HG03060 (cell line): ENCODE results near the gene FABP3.

ENCODE experiments used
- ATAC-seq: cut with Tn5 transposase; IDR thresholded peaks from one replicate; pipeline ENCODE4 v1.9.1; 2021; ENCODE audit warnings: low read depth, moderate number of reproducible peaks; ENCODE audit not compliant: unreplicated experiment

The FABP3 gene

DNA sequence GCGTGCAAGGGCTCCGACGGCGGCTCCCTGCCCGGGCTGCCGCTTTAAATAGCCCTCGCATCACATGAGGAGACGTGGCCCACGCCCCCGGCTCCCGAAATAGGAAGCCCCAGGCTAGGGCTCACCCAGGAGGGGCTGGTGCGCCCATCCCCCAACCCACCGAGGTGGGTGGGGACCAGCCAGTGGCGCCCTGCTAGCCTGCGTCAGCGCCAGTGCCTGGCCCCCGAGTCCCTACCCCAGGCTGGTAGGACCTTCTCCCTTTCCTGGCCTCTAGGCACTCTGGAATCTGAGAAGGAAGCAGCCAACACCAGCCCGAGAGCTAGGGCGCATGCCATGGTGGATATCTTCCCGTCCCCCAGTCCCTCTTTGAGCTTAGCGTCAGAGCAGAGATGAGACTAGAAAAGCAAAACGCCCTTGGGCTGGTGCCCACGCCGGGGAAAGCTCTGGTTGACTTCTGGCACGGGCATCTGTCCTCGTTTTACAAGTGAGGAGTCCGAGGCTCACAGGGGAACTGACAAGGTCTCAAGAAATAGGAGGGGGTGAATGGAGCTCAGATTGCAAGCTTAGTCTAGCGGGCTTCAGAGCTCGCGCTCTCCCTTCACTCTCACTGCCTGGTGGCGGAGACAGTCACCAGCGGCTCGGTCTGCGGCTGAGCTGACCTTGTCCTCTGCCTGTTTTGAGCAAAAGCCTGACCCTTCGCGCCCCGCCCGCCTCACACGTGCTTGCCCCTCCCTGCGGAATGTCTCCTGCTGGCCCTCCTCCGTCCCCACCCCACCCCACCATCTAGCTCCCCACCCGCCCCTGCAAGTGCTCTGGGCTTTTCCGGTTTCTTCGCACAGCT is at the start of gene FABP3:
Gene FABP3 (minus strand): TSS at position 21 of the 841 bp plus-strand sequence. CDS start 62 bp downstream, outside the sequence.
- no peak for ATAC-seq

- no peak for ATAC-seq
Observed at GRCh38 chr1:31421371-31422040, 48.6 kb upstream of the FABP3 start.

DNA sequence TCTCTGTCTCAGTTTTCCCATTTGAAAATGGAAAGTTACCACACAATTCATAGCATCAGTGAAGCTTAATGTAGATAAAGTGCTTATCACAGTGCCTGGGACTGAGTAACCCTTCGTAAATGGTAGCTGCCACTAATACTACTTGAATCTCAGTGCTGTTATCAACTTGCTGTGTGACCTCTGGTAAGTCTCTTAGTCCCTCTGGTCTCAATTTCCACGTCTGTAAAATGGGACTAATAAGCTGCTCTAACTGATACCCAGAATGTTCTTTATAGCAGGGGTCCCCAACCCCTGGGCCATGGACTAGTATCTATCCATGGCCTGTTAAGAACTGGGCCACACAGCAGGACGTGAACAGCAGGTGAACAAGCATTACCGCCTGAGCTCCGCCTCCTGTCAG is 47.8 kb upstream of the FABP3 start:
- no peak for ATAC-seq

DNA sequence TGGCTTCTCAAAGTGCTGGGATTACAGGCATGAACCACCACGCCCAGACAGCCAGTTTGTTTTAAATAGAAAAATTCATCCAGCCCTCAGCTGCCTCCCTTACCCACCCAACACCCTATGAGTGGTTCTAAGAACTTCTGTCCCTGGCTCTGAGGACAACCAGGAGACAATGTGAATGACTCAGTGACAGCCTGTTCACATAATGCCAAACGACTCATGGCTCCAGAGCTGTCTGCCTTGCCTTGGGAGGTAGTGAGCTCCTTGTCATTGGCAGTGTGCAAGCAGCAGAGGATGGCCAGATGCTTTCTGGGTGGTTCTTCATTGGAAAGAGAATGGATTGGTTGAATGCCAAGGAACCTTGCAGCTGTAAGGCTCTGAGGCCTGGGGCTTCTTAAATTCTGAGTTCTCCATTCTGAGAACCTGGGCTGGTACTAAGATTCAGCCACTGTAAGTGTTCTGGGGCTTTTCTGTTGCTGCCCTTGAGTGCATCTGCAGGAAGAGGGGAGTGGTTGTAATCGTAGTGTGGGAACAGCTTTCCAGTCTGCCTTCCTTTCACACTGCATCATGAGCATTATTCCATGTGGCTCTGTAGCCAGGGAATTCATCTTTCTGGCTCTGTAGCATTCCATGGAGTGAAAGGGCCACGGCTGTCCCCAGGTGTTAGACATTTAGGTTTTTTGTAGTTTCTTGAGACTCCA is 45.9 kb upstream of the FABP3 start:
- ATAC-seq: no peak

DNA sequence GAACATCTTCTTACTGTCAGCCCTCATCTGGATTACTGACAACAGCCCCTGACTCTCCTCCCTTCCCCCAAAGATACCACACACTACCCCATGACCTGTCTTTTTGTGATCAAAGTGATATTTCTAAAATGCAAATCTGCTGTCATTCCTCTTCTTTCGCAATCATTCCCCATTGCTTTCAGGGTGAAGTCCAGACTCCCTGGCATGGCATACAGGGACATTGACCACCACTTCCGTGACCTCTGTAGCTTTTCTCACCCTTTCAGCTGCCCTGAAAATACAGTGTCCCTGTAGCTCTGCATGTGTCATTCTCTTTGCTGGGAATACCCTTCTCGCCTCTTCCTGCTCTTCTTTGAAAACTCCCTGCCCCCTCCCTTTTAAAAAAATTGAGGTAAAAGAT is 44.3 kb upstream of the FABP3 start:
- ATAC-seq: no peak

GRCh38 chr1:31416101-31416736 is 43.3 kb upstream of the FABP3 start:
- ATAC-seq: no peak

- no peak for ATAC-seq
Observed at GRCh38 chr1:31415658-31416057, 42.8 kb upstream of the FABP3 start.

DNA sequence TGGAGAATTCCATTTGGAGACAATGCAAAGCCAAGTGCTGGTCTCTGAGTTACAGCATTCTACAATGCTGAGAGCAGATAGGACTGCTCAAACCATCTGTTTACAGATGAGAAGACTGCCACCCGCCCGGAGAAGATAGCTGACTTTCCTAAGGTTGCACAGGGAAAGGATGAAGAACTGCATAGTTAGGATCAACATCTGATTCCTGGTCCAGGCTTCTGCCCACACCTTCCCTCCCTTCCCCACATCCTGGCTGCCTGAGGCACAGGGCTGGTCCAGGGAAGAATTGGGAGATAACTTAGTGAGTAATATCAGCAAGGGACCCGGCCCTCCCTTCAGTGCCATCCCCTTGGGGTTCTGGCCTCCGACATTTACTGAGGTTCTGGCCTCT is 42.1 kb upstream of the FABP3 start:
- no peak for ATAC-seq

DNA sequence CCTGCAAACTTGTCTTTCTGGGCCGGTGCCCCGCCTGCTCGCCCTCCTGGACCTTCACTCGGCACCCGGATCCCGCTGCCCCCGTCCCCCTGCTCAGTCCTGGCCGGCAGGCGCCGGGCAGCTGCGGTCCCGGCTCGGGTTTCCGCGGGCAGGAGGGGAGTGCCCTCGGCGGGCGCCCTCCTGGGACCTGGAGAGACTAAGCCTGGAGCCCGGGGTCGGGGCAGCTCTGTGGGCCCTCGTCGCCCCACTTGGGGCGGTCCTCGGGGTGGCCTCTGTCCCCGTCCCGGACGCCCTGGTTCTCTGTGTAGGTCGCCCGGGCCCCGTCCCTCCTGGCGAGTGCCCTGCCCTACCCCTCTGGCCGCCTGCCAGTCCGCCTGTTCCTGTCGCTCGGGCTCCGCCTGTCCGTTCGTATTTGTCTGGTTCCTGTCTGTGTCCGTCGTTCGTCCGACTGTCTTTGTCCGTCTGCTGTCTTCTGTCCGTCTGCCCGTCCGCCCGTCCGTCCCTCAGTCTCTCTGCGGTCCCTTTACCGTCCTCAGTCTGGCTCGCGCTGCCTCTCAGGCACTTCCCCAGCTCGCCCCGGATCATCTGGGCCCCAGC is 40.6 kb upstream of the FABP3 start:
- ATAC-seq: no peak

DNA sequence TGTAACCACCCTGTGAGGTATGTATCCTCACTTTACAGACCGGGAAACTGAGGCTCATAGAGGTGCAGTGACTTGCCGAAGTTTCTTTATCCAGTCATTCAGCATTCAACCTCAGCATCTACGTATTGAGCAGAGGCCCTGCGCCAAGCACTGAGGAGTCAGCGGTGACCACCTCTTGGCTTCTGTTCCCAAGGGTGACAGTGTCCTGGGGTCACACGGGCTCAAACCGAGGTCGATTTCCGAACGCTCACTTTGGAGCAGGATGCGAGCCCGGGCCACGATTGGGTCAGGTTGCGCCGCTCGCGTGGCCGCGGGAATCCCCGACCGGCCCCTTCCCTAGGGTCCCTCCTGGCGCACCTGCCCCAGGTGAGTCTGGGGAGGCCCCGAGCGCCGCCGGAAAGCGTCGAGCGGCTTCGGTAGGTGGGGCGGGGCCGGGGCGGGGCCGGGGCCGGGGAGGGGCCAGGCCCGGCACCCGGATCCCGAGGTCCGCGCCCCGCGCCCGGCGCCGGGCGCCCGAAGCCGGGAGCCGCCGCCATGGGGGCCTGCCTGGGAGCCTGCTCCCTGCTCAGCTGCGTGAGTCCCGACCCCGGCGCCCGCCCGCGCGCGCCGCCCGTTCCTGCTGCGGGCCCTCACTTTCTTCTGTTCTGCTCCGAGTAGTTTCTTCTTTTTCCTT is 40.0 kb upstream of the FABP3 start, which contains the start of gene SERINC2:
Gene SERINC2 (plus strand): TSS at position 482 of the 673 bp plus-strand sequence. CDS start 53 bp downstream, at position 535.
- no peak for ATAC-seq

DNA sequence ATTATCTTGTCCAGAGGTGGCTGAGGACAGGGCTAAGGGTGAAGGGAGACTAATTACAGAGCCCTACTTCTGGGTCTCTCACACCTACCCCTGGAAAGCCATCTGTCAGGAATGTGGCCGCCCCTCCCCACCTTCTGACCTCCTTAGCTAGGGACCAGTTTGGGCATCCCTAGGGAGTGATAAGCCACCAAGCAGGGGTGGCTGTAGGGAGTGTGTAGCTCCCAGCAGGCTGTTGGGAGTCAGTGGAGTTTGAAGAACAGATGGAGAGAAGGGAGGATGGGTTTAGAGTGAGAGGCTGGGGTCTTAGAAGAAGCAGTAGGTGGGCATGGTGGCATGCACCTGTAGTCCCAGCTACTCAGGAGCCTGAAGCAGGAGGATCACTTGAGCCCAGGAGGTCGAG is 39.3 kb upstream of the FABP3 start:
- ATAC-seq: no peak

- ATAC-seq: no peak
Observed at GRCh38 chr1:31410871-31411270, 38.0 kb upstream of the FABP3 start.

GRCh38 chr1:31409946-31410858 is 37.3 kb upstream of the FABP3 start:
- no peak for ATAC-seq

- ATAC-seq: no peak
Observed at GRCh38 chr1:31408788-31409318, 36.0 kb upstream of the FABP3 start.

- no peak for ATAC-seq
Observed at GRCh38 chr1:31407029-31407626, 34.3 kb upstream of the FABP3 start.

DNA sequence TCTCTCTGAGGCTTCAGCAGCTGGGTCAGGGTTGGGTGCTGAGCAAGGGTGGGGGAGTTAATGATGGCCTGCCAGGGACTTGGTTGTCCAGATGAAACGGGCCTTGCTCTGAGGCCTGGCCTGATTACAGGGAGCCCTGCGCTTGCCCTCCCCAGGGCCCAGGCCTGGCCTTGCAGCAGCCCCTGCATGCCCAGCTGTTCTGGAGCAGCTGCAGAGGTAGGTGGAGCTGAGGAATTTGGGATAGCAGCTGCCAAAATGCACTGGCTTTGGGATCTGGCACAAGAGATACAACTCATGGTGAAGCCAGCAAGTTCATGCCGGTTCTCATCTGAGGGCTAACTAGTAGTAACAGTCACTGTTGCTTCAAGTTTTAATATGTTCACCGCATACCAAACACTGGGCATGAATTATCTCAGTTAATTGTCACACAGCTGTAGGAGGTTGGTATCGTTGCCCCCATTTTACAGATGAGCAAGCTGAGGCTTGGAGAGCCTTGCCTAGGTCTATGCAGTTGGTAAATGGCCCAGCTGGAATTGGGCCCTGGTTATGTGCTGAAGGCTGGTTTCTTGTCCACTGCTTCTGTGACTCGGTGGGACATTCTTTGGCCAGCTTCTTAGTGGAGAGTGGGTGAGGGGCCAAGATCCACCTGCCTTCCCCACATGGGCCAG is 32.8 kb upstream of the FABP3 start:
- no peak for ATAC-seq

- no peak for ATAC-seq
Observed at GRCh38 chr1:31401241-31401640, 28.4 kb upstream of the FABP3 start.

GRCh38 chr1:31400393-31400792 is 27.5 kb upstream of the FABP3 start:
- no peak for ATAC-seq
